HepG2 (cell line): ENCODE data around the gene ODAD2. TPM values are rescaled to one million over a fixed set of nuclear protein-coding genes. Genes with fewer than 3 reads are reported as not detected.

Experiments used
- ATAC-seq: fragments of 200-7000 bp; cut with Tn5 transposase; 3 replicates; pipeline ENCODE4 v1.9.1; 2020; ENCODE audit warnings: mild to moderate bottlenecking, moderate library complexity
- BruUV-seq: library from RNA; stranded (reverse); fragments of 400-500 nt; replicated peaks from 2 replicates; lab custom pipeline; 2021; lab: Mats Ljungman, UMichigan
- CTCF ChIA-PET: fragments of 300-600 bp; formaldehyde crosslinking; extraction: SDS; loops from one replicate; lab custom pipeline; 2021; ENCODE audit warnings: low total read pairs, inconsistent platforms, low intra/inter-chr PET ratio; lab: Yijun Ruan, JAX
- POLR2A ChIA-PET: fragments of 350-600 bp; sonication (Branson Sonifier 250); formaldehyde crosslinking; loops from one replicate; lab custom pipeline; 2020; ENCODE audit warnings: antibody characterized with exemption, inconsistent platforms; lab: Yijun Ruan, JAX
- DNase-seq: peaks from one replicate; pipeline ENCODE4 v3.0.0-alpha.2; 2015; ENCODE audit warnings: low spot score
- FAIRE-seq: peaks from 3 replicates; lab custom pipeline; 2011; peaks lifted over from hg19 to GRCh38; lab: Jason Lieb, UNC
- H2AFZ ChIP-seq: one replicate; pipeline ENCODE4 v1.6.1; 2011; ENCODE audit warnings: low read length, inconsistent platforms
- H3K27ac ChIP-seq: fragments of 300-600 bp; 3 replicates; pipeline ENCODE4 v1.8.0; 2011; ENCODE audit warnings: mixed run types, mild to moderate bottlenecking, mixed read lengths, low read length, inconsistent platforms; ENCODE audit not compliant: insufficient read depth; ENCODE audit errors: extremely low read length
- H3K27me3 ChIP-seq, 2 experiments: fragments of 200-600 bp in 1 of 2; 2 replicates in 1 of 2; 3 replicates in 1 of 2; pipeline versions ENCODE4 v1.6.0 to v1.8.0; 2011; ENCODE audit warnings: low read length in 2 of 2, mild to moderate bottlenecking in 2 of 2, moderate library complexity in 2 of 2, inconsistent platforms in 1 of 2; ENCODE audit not compliant: insufficient read depth in 2 of 2, control insufficient read depth in 1 of 2
- H3K36me3 ChIP-seq, 2 experiments: fragments of 200-600 bp in 1 of 2; replicated peaks in 1 of 2; 2 replicates in 1 of 2; 3 replicates in 1 of 2; pipeline versions ENCODE4 v1.5.1 to v1.8.0; 2011; ENCODE audit warnings: low read length in 2 of 2, inconsistent platforms in 1 of 2; ENCODE audit not compliant: insufficient read depth in 2 of 2, control insufficient read depth in 1 of 2
- H3K4me1 ChIP-seq: 2 replicates; pipeline ENCODE4 v1.5.1; 2012; ENCODE audit warnings: low read length, inconsistent platforms; ENCODE audit not compliant: insufficient read depth
- H3K4me2 ChIP-seq: 2 replicates; pipeline ENCODE4 v1.6.0; 2011; ENCODE audit warnings: low read depth, low read length, inconsistent platforms
- H3K4me3 ChIP-seq, 3 experiments: fragments of 200-600 bp in 1 of 3; sonication (generic), shearing (Covaris generic) in 1 of 3; replicated peaks in 1 of 3; 2 replicates each; pipeline ENCODE4 v1.5.1; 2011 to 2016; ENCODE audit warnings: low read length in 3 of 3, inconsistent platforms in 2 of 3, low read depth in 2 of 3, mild to moderate bottlenecking in 2 of 3, control low read depth in 1 of 3, mixed read lengths in 1 of 3; ENCODE audit not compliant: insufficient read depth in 1 of 3
- H3K79me2 ChIP-seq: one replicate; pipeline ENCODE4 v1.6.1; 2011; ENCODE audit warnings: low read length, inconsistent platforms; ENCODE audit not compliant: insufficient read depth
- H3K9ac ChIP-seq: 2 replicates; pipeline ENCODE4 v1.6.0; 2011; ENCODE audit warnings: mild to moderate bottlenecking, low read depth, low read length, inconsistent platforms; ENCODE audit not compliant: insufficient read depth
- H3K9me3 ChIP-seq: 2 replicates; pipeline ENCODE4 v1.5.1; 2012; ENCODE audit warnings: mild to moderate bottlenecking, low read length
- H4K20me1 ChIP-seq: 2 replicates; pipeline ENCODE4 v1.6.0; 2011; ENCODE audit warnings: inconsistent platforms, mild to moderate bottlenecking, low read length, moderate library complexity; ENCODE audit not compliant: insufficient read depth
- AGO2 ChIP-seq: fragments of 200-400 bp; formaldehyde crosslinking; optimal IDR thresholded peaks from 2 replicates; pipeline ENCODE3; 2017; ENCODE audit warnings: mild to moderate bottlenecking, low read depth, low read length, moderate library complexity
- BRD4 ChIP-seq: sonication (generic); formaldehyde crosslinking; IDR thresholded peaks from 2 replicates; pipeline ENCODE4 v1.4.0; 2020; ENCODE audit warnings: missing genetic modification reagents
- CBX2 ChIP-seq, 2 experiments: fragments of 200-600 bp in 1 of 2; sonication (generic); formaldehyde crosslinking in 1 of 2; IDR thresholded peaks; 2 replicates each; pipeline versions ENCODE4 v1.7.0 to v1.8.1; 2018 to 2022; ENCODE audit warnings: low read depth in 2 of 2, low read length in 1 of 2, mild to moderate bottlenecking in 1 of 2, missing genetic modification reagents in 1 of 2
- HNRNPK ChIP-seq: fragments of 200-400 bp; formaldehyde crosslinking; IDR thresholded peaks from 2 replicates; pipeline ENCODE4 v1.6.1; 2018; ENCODE audit warnings: low read length, low read depth, moderate library complexity, mild to moderate bottlenecking; ENCODE audit not compliant: poor library complexity, severe bottlenecking
- HOXA7 ChIP-seq: sonication (generic); formaldehyde crosslinking; IDR thresholded peaks from 2 replicates; pipeline ENCODE4 v1.8.1; 2022; ENCODE audit warnings: mild to moderate bottlenecking, missing genetic modification reagents, moderate library complexity
- NFE2L2 ChIP-seq: fragments of 150-350 bp; IDR thresholded peaks from 2 replicates; pipeline ENCODE4 v1.6.1; 2014; ENCODE audit warnings: low read length
- PAXIP1 ChIP-seq: sonication (generic); formaldehyde crosslinking; conservative IDR thresholded peaks from 2 replicates; pipeline ENCODE4 v1.4.0; 2020; ENCODE audit warnings: mild to moderate bottlenecking, missing genetic modification reagents, moderate library complexity
- RBM22 ChIP-seq: fragments of 200-400 bp; formaldehyde crosslinking; optimal IDR thresholded peaks from 2 replicates; pipeline ENCODE3; 2017; ENCODE audit warnings: mild to moderate bottlenecking, low read length, moderate library complexity
- RORA ChIP-seq: sonication (generic); formaldehyde crosslinking; IDR thresholded peaks from 2 replicates; pipeline ENCODE4 v1.5.0; 2020; ENCODE audit warnings: mild to moderate bottlenecking, missing genetic modification reagents, moderate library complexity
- TBX2 ChIP-seq: sonication (generic); formaldehyde crosslinking; IDR thresholded peaks from 2 replicates; pipeline ENCODE4 v1.5.0; 2020; ENCODE audit warnings: missing genetic modification reagents, mild to moderate bottlenecking, borderline replicate concordance
- TOE1 ChIP-seq: sonication (generic); formaldehyde crosslinking; IDR thresholded peaks from 2 replicates; pipeline ENCODE4 v1.4.0; 2020; ENCODE audit warnings: mild to moderate bottlenecking, missing genetic modification reagents
- WIZ ChIP-seq: sonication (generic); formaldehyde crosslinking; IDR thresholded peaks from 2 replicates; pipeline ENCODE4 v1.5.1; 2020; ENCODE audit warnings: mild to moderate bottlenecking, missing genetic modification reagents
- ZNF335 ChIP-seq: sonication (generic); formaldehyde crosslinking; IDR thresholded peaks from 2 replicates; pipeline ENCODE4 v1.4.0; 2020; ENCODE audit warnings: missing genetic modification reagents
- ZNF441 ChIP-seq: sonication (generic); formaldehyde crosslinking; IDR thresholded peaks from 2 replicates; pipeline ENCODE4 v1.7.0; 2021; ENCODE audit warnings: missing genetic modification reagents, borderline replicate concordance
- ZNF468 ChIP-seq: sonication (generic); formaldehyde crosslinking; IDR thresholded peaks from 2 replicates; pipeline ENCODE4 v1.8.0; 2022; ENCODE audit warnings: mild to moderate bottlenecking, moderate library complexity, missing genetic modification reagents
- ZNF891 ChIP-seq: sonication (generic); formaldehyde crosslinking; IDR thresholded peaks from 2 replicates; pipeline ENCODE4 v1.5.0; 2020; ENCODE audit warnings: mild to moderate bottlenecking, missing genetic modification reagents
- WGBS: methylation state at CpG from one replicate; pipeline ENCODE4 v1.1.6; 2017; ENCODE audit warnings: low lambda C conversion rate; 5-methylcytosine and 5-hydroxymethylcytosine counted together
- in situ Hi-C: cut with HindIII; loops from 2 replicates; pipeline ENCODE4 v1.10.0; 2017; ENCODE audit warnings: low pct_unique_long_range_greater_than_20kb; ENCODE audit not compliant: extremely low pct_ligation_motif_present
- intact Hi-C: fragments of 100-400 bp; cut with micrococcal nuclease; formaldehyde crosslinking; loops from one replicate; pipeline ENCODE4 v1.10.0; 2022; ENCODE audit not compliant: unreplicated experiment
- polyA plus RNA-seq, 8 experiments: library from polyadenylated mRNA; depleted of rRNA in 3 of 8; stranded (reverse) in 7 of 8; unstranded in 1 of 8; fragments of >200 nt; fragmentation: Illumina TruSeq in 4 of 8; extraction: Trizol in 4 of 8; gene quantifications; 2 replicates each; pipeline versions ENCODE4 v1.2.1 to v1.2.3, GENCODE V29; 2011 to 2016; ENCODE audit warnings: low read depth in 4 of 8, missing spikeins in 1 of 8, mixed read lengths in 1 of 8; ENCODE audit not compliant: insufficient read depth in 1 of 8
- total RNA-seq, 5 experiments: library from RNA; depleted of rRNA; stranded (reverse); fragments of >200 nt; fragmentation: Illumina TruSeq; extraction: Trizol; gene quantifications; 2 replicates each; pipeline ENCODE4 v1.2.3, GENCODE V29; 2016; ENCODE audit warnings: low read depth in 1 of 5
- TF ChIP-seq, protein P1 (sequence below): sonication (generic); formaldehyde crosslinking; conservative IDR thresholded peaks from 2 replicates; pipeline ENCODE4 v1.8.0; 2022; ENCODE audit warnings: low read depth, missing genetic modification reagents
- TF ChIP-seq, protein P2 (sequence below): sonication (generic); formaldehyde crosslinking; IDR thresholded peaks from 2 replicates; pipeline ENCODE4; 2020; ENCODE audit warnings: missing genetic modification reagents, mild to moderate bottlenecking, borderline replicate concordance

The ODAD2 gene
- total and polyA plus RNA-seq, 2 of the 13 experiments (the other 11 are each of a cell fraction or from before 2014, with no cell fraction given): not detected

- ChIA-PET CTCF (no interaction called here), POLR2A (no interaction called here)
- FAIRE-seq (no peak), ATAC-seq (no peak), DNase-seq (no peak)
- H3K27ac ChIP-seq: no peak overlapping the region
- H3K27me3 ChIP-seq: 0 out of 5 replicates have a peak, but pooled peaks cover 0 to 1% of the 10 kb centered on the region in 2 experiments
- in situ Hi-C loops: no loop called here
- H2AFZ ChIP-seq: no peak overlapping the region
- no peaks in the 10 kb centered on the region for H3K9me3 ChIP-seq
- no peak overlapping the region for H3K4me2 ChIP-seq
- no TSS peak for BruUV-seq
- H3K4me3 ChIP-seq: no peak overlapping the region
- H3K4me1 ChIP-seq: no peaks in the 10 kb centered on the region
- intact Hi-C loops: no loop called here
- H3K79me2 ChIP-seq: no peaks in the 10 kb centered on the region
- WGBS: 4% methylated on average over 3 of the region's 3 CpGs
- no peaks in the 10 kb centered on the region for H4K20me1 ChIP-seq
- H3K9ac ChIP-seq: no peak overlapping the region
- no peaks in the 10 kb centered on the region for H3K36me3 ChIP-seq
- no peak for TF ChIP-seq ZNF441 (CRISPR knock-in tag)
- TF ChIP-seq HOXA7 (CRISPR knock-in tag): no peak
- TF ChIP-seq PAXIP1 (CRISPR knock-in tag): no peak
- no peak for TF ChIP-seq RBM22
- no peak for TF ChIP-seq ZNF335 (CRISPR knock-in tag)
- TF ChIP-seq, protein P1, sequence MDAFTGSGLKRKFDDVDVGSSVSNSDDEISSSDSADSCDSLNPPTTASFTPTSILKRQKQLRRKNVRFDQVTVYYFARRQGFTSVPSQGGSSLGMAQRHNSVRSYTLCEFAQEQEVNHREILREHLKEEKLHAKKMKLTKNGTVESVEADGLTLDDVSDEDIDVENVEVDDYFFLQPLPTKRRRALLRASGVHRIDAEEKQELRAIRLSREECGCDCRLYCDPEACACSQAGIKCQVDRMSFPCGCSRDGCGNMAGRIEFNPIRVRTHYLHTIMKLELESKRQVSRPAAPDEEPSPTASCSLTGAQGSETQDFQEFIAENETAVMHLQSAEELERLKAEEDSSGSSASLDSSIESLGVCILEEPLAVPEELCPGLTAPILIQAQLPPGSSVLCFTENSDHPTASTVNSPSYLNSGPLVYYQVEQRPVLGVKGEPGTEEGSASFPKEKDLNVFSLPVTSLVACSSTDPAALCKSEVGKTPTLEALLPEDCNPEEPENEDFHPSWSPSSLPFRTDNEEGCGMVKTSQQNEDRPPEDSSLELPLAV (CRISPR knock-in tag): no peak
- no peak for TF ChIP-seq ZNF891
- no peak for TF ChIP-seq NFE2L2
- no peak for TF ChIP-seq BRD4 (CRISPR knock-in tag)
- no peak for TF ChIP-seq HNRNPK
- TF ChIP-seq AGO2: no peak
- TF ChIP-seq TBX2 (CRISPR knock-in tag): no peak
- TF ChIP-seq ZNF468: no peak
- TF ChIP-seq CBX2 (IDR thresholded peaks at IDR 0.05; ENCODE audit: low read depth, low read length): no peak
- TF ChIP-seq CBX2 (CRISPR knock-in tag; IDR thresholded peaks at IDR 0.05; ENCODE audit: low read depth): no peak
- no peak for TF ChIP-seq TOE1 (CRISPR knock-in tag)
- TF ChIP-seq RORA (CRISPR knock-in tag): no peak
- TF ChIP-seq WIZ (CRISPR knock-in tag): no peak
- TF ChIP-seq, protein P2, sequence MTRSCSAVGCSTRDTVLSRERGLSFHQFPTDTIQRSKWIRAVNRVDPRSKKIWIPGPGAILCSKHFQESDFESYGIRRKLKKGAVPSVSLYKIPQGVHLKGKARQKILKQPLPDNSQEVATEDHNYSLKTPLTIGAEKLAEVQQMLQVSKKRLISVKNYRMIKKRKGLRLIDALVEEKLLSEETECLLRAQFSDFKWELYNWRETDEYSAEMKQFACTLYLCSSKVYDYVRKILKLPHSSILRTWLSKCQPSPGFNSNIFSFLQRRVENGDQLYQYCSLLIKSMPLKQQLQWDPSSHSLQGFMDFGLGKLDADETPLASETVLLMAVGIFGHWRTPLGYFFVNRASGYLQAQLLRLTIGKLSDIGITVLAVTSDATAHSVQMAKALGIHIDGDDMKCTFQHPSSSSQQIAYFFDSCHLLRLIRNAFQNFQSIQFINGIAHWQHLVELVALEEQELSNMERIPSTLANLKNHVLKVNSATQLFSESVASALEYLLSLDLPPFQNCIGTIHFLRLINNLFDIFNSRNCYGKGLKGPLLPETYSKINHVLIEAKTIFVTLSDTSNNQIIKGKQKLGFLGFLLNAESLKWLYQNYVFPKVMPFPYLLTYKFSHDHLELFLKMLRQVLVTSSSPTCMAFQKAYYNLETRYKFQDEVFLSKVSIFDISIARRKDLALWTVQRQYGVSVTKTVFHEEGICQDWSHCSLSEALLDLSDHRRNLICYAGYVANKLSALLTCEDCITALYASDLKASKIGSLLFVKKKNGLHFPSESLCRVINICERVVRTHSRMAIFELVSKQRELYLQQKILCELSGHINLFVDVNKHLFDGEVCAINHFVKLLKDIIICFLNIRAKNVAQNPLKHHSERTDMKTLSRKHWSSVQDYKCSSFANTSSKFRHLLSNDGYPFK (CRISPR knock-in tag): no peak
These were observed 9.2 kb upstream of the ODAD2 start for GRCh38 chr10:28008054-28008453.
